K562 (cell line): Measurements from ENCODE around the gene MYBPHL. TPM values are rescaled to one million over a fixed set of nuclear protein-coding genes. Genes with fewer than 3 reads are reported as not detected.

Experiments used
- ATAC-seq: fragments of 200-7000 bp; cut with Tn5 transposase; 3 replicates; pipeline ENCODE4 v1.9.1; 2020; ENCODE audit warnings: moderate library complexity
- BruUV-seq: library from RNA; stranded (reverse); fragments of 400-500 nt; replicated peaks from 2 replicates; lab custom pipeline; 2021; lab: Mats Ljungman, UMichigan
- CTCF ChIA-PET: fragments of 300-600 bp; formaldehyde crosslinking; extraction: SDS; loops from one replicate; lab custom pipeline; 2021; ENCODE audit warnings: low intra/inter-chr PET ratio; lab: Yijun Ruan, JAX
- POLR2A ChIA-PET: fragments of 300-600, 350-650 bp; sonication (Branson Sonifier 250); formaldehyde crosslinking; extraction: SDS; loops from one replicate; lab custom pipeline; 2021; ENCODE audit warnings: antibody characterized with exemption, inconsistent platforms; lab: Yijun Ruan, JAX
- DNase-seq, 4 experiments: peaks; one replicate each; pipeline versions ENCODE4 v3.0.0 to v3.0.0-alpha.2; 2011 to 2018; ENCODE audit warnings: low spot score in 3 of 4, mixed read lengths in 3 of 4; ENCODE audit errors: extremely low read depth in 1 of 4
- FAIRE-seq: peaks from 2 replicates; lab custom pipeline; 2011; peaks lifted over from hg19 to GRCh38; lab: Jason Lieb, UNC
- H2AFZ ChIP-seq: 2 replicates; pipeline ENCODE4 v1.6.0; 2011; ENCODE audit warnings: low read depth, low read length, control low read depth, inconsistent platforms
- H3K27ac ChIP-seq: fragments of 200-600 bp; 3 replicates; pipeline ENCODE4 v1.8.0; 2011; ENCODE audit warnings: low read depth, mild to moderate bottlenecking, control low read depth, inconsistent platforms, low read length, moderate library complexity, mixed read lengths; ENCODE audit errors: extremely low read depth
- H3K27me3 ChIP-seq, 2 experiments: fragments of 300-600 bp in 1 of 2; 2 replicates in 1 of 2; 3 replicates in 1 of 2; pipeline versions ENCODE4 v1.6.0 to v1.8.0; 2011; ENCODE audit warnings: inconsistent platforms in 2 of 2, low read length in 2 of 2, mild to moderate bottlenecking in 1 of 2, mixed read lengths in 1 of 2, moderate library complexity in 1 of 2; ENCODE audit not compliant: control insufficient read depth in 2 of 2, insufficient read depth in 2 of 2
- H3K36me3 ChIP-seq: fragments of 300-600 bp; 3 replicates; pipeline ENCODE4 v1.8.0; 2011; ENCODE audit warnings: mild to moderate bottlenecking, low read length, inconsistent platforms; ENCODE audit not compliant: control insufficient read depth, insufficient read depth
- H3K4me1 ChIP-seq, 2 experiments: fragments of 200-600 bp in 1 of 2; replicated peaks in 1 of 2; 2 replicates in 1 of 2; 3 replicates in 1 of 2; pipeline versions ENCODE4 v1.5.1 to v1.8.0; 2011; ENCODE audit warnings: inconsistent platforms in 2 of 2, low read length in 2 of 2, mild to moderate bottlenecking in 1 of 2, mixed read lengths in 1 of 2, moderate library complexity in 1 of 2; ENCODE audit not compliant: control insufficient read depth in 2 of 2, insufficient read depth in 2 of 2
- H3K4me2 ChIP-seq: 2 replicates; pipeline ENCODE4 v1.6.1; 2011; ENCODE audit warnings: low read length, control low read depth, inconsistent platforms, mixed read lengths; ENCODE audit not compliant: insufficient read depth
- H3K4me3 ChIP-seq: fragments of 200-600 bp; sonication (generic), shearing (Covaris generic); 2 replicates; pipeline ENCODE4 v1.5.1; 2016; ENCODE audit warnings: control low read depth, inconsistent platforms
- H3K79me2 ChIP-seq: fragments of 200-600 bp; 3 replicates; pipeline ENCODE4 v1.8.0; 2011; ENCODE audit warnings: low read length, inconsistent platforms; ENCODE audit not compliant: control insufficient read depth, insufficient read depth
- H3K9ac ChIP-seq, 2 experiments: 2 replicates each; pipeline versions ENCODE4 v1.6.0 to v1.6.1; 2011; ENCODE audit warnings: low read depth in 2 of 2, low read length in 2 of 2, control low read depth in 1 of 2, inconsistent platforms in 1 of 2, mild to moderate bottlenecking in 1 of 2, mixed read lengths in 1 of 2; ENCODE audit not compliant: insufficient read depth in 1 of 2
- H3K9me1 ChIP-seq: one replicate; pipeline ENCODE4 v1.6.0; 2011; ENCODE audit warnings: inconsistent platforms, mild to moderate bottlenecking, low read length, moderate library complexity; ENCODE audit not compliant: control insufficient read depth, insufficient read depth
- H3K9me3 ChIP-seq: replicated peaks from 2 replicates; pipeline ENCODE4 v1.5.1; 2011; ENCODE audit warnings: low read depth, low read length, inconsistent platforms; ENCODE audit not compliant: control insufficient read depth, insufficient read depth
- H4K20me1 ChIP-seq: replicated peaks from 2 replicates; pipeline ENCODE4 v1.6.1; 2011; ENCODE audit warnings: low read length, inconsistent platforms, mixed read lengths; ENCODE audit not compliant: control insufficient read depth, insufficient read depth
- HNRNPL ChIP-seq: fragments of 200-400 bp; formaldehyde crosslinking; IDR thresholded peaks from 2 replicates; pipeline ENCODE4 v1.6.1; 2017; ENCODE audit warnings: low read depth, mild to moderate bottlenecking, low read length
- SRF ChIP-seq, 2 experiments: fragments of 250-450, 450-650 bp in 1 of 2; sonication (Bioruptor Pico) in 1 of 2; sonication (generic) in 1 of 2; formaldehyde crosslinking; IDR thresholded peaks; 2 replicates each; pipeline versions ENCODE4 v1.5.0 to v1.5.1; 2020 to 2022; ENCODE audit warnings: mild to moderate bottlenecking in 1 of 2, missing genetic modification reagents in 1 of 2
- ZNF174 ChIP-seq: fragments of 250-450 bp; sonication (Bioruptor Pico); IDR thresholded peaks from 2 replicates; pipeline ENCODE4 v1.4.0; 2020; ENCODE audit warnings: mild to moderate bottlenecking
- WGBS: fragments of 100-300 bp; shearing (Covaris generic); methylation state at CpG from one replicate; pipeline ENCODE4 v1.1.6; 2016; ENCODE audit warnings: low coverage, mixed read lengths; ENCODE audit not compliant: insufficient coverage; ENCODE audit errors: missing lambda C conversion rate; 5-methylcytosine and 5-hydroxymethylcytosine counted together
- in situ Hi-C: fragments of 300-500 bp; cut with MboI; formaldehyde crosslinking; loops from 4 replicates; pipeline ENCODE4 v1.15.0; 2018; ENCODE audit warnings: inconsistent platforms, mixed read lengths
- intact Hi-C: fragments of 100-400 bp; cut with micrococcal nuclease; formaldehyde crosslinking; loops from 2 replicates; pipeline ENCODE4 v1.14.2; 2022
- polyA plus RNA-seq, 8 experiments: library from polyadenylated mRNA; depleted of rRNA in 4 of 8; stranded (reverse) in 5 of 8; unstranded in 3 of 8; fragments of >200 nt; fragmentation: Nextera tagmentation in 2 of 8; fragmentation: Illumina TruSeq in 1 of 8; extraction: Ambion mirVana in 2 of 8; extraction: Trizol in 1 of 8; gene quantifications; 2 replicates each; pipeline versions ENCODE4 v1.2.1 to v1.2.3, GENCODE V29; 2011 to 2014; ENCODE audit warnings: inconsistent platforms in 1 of 8, missing spikeins in 1 of 8
- total RNA-seq, 7 experiments: library from RNA; depleted of rRNA in 6 of 7; stranded (reverse); fragments of >200 nt in 6 of 7; fragmentation: Illumina TruSeq in 2 of 7; extraction: Trizol in 2 of 7; gene quantifications; 2 replicates each; pipeline versions ENCODE4 v1.2.1 to v1.2.3, GENCODE V29; 2011 to 2021; ENCODE audit warnings: low replicate concordance in 1 of 7
- TF ChIP-seq, protein P1 (sequence below): fragments of 250-450 bp; sonication (Bioruptor Pico); IDR thresholded peaks from 2 replicates; pipeline ENCODE4 v1.4.0; 2020; ENCODE audit warnings: mild to moderate bottlenecking, moderate library complexity, borderline replicate concordance

Gene MYBPHL
- total and polyA plus RNA-seq, 9 of the 15 experiments (the other 6 are each of a cell fraction or from before 2014, with no cell fraction given): 0.20 to 1.9 (median 0.33) TPM

DNA sequence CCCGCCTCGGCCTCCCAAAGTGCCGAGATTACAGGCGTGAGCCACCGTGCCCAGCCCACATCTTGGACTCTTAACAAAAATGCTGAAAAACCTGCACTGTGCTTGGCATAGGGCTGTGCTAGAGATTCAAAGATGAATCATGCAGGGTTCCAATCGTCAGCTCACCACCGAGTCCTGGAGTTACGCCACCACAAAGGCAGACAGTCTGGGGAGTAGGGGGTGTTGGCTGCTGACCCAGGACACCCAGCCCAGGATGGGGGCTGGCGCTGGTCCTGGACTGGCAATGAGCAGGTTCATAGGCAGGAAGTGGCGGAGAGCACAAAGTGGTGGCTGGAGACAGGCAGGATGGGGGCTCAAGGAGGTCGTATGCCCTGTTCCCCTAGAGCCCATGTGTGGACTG, 39.8 kb downstream of the MYBPHL start:
- in situ Hi-C loops (no loop called here), intact Hi-C loops (loop anchor here (10.0 kb wide), 1 partner anchor 152 kb away; the partner anchor contains the start of gene ELAPOR1)
- Histone ChIP-seq H3K79me2 (no peaks in the 10 kb centered on the region), H3K4me3 (no peak overlapping the region), H3K27ac (no peak overlapping the region), H3K36me3 (peaks cover 47% of the 10 kb centered on the region; the same call in 2 of the 3 replicates), H3K9me3 (no peaks in the 10 kb centered on the region), H3K27me3 (no peaks in the 10 kb centered on the region), H3K9ac (peak overlapping the region in 1 of 2 experiments; percentile 61; a peak in 2 of 4 replicates), H4K20me1 (no peaks in the 10 kb centered on the region), H3K4me1 (peaks cover 0 to 40% of the 10 kb centered on the region in 2 experiments; a peak in 2 of 5 replicates), H2AFZ (no peak overlapping the region), H3K4me2 (no peak overlapping the region), H3K9me1 (no peaks in the 10 kb centered on the region)
- DNase-seq (no peak), ATAC-seq (no peak), FAIRE-seq (no peak)
- no peak for TF ChIP-seq ZNF174 (CRISPR knock-in tag)
- TF ChIP-seq, protein P1, sequence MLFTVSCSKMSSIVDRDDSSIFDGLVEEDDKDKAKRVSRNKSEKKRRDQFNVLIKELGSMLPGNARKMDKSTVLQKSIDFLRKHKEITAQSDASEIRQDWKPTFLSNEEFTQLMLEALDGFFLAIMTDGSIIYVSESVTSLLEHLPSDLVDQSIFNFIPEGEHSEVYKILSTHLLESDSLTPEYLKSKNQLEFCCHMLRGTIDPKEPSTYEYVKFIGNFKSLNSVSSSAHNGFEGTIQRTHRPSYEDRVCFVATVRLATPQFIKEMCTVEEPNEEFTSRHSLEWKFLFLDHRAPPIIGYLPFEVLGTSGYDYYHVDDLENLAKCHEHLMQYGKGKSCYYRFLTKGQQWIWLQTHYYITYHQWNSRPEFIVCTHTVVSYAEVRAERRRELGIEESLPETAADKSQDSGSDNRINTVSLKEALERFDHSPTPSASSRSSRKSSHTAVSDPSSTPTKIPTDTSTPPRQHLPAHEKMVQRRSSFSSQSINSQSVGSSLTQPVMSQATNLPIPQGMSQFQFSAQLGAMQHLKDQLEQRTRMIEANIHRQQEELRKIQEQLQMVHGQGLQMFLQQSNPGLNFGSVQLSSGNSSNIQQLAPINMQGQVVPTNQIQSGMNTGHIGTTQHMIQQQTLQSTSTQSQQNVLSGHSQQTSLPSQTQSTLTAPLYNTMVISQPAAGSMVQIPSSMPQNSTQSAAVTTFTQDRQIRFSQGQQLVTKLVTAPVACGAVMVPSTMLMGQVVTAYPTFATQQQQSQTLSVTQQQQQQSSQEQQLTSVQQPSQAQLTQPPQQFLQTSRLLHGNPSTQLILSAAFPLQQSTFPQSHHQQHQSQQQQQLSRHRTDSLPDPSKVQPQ: no peak
- no peak for TF ChIP-seq SRF (CRISPR knock-in tag; IDR thresholded peaks at IDR 0.05)
- TF ChIP-seq HNRNPL: no peak
- POLR2A ChIA-PET: interaction anchor here (1.1 kb wide), 1 partner anchor 10 kb away, joined by 4 read pairs; no protein-coding TSS in a partner anchor
- CTCF ChIA-PET: no interaction called here
- 81% methylated on average over 11 of the region's 11 CpGs for WGBS
- BruUV-seq: no TSS peak
